Glomerular visceral epithelial cell (primary cell): ENCODE measurements around the gene TMEM182.
A peak's percentile ranks its signal among the peaks of the same experiment; 100 is the strongest.

Source experiments
- DNase-seq: peaks from one replicate; pipeline ENCODE4 v3.0.0-alpha.2; 2016; ENCODE audit errors: extremely low spot score

TMEM182 gene

GRCh38 chr2:102761763-102762162, at the start of gene TMEM182:
TMEM182 (plus strand) TSS chr2:102762031; CDS start chr2:102762218, 187 bp downstream.
- no peak for DNase-seq

GRCh38 chr2:102717308-102718018, 44.4 kb upstream of the TMEM182 start:
- no peak for DNase-seq

- DNase-seq: no peak
These were observed 43.2 kb upstream of the TMEM182 start for GRCh38 chr2:102718387-102719316.

- no peak for DNase-seq
These were observed 37.8 kb upstream of the TMEM182 start for GRCh38 chr2:102724016-102724490.

- no peak for DNase-seq
These were observed 37.3 kb upstream of the TMEM182 start for GRCh38 chr2:102724553-102724952.

GRCh38 chr2:102726128-102727087, 35.4 kb upstream of the TMEM182 start:
- no peak for DNase-seq

- peak; percentile 39 for DNase-seq
These were observed 26.3 kb upstream of the TMEM182 start for GRCh38 chr2:102735416-102736109.

GRCh38 chr2:102736110-102736409, 25.8 kb upstream of the TMEM182 start:
- no peak for DNase-seq

- peak; percentile 83 for DNase-seq
These were observed 25.1 kb upstream of the TMEM182 start for GRCh38 chr2:102736410-102737409.

GRCh38 chr2:102737431-102737830, 24.4 kb upstream of the TMEM182 start:
- DNase-seq: no peak

- DNase-seq: no peak
These were observed 18.6 kb upstream of the TMEM182 start for GRCh38 chr2:102743259-102743658.

- no peak for DNase-seq
These were observed 13.7 kb upstream of the TMEM182 start for GRCh38 chr2:102748107-102748506.

GRCh38 chr2:102749938-102750337, 11.9 kb upstream of the TMEM182 start:
- DNase-seq: no peak

- peak; percentile 44 for DNase-seq
These were observed 8.2 kb upstream of the TMEM182 start for GRCh38 chr2:102753563-102754159.

GRCh38 chr2:102754456-102755145, 7.2 kb upstream of the TMEM182 start:
- DNase-seq: no peak

GRCh38 chr2:102755284-102755683, 6.5 kb upstream of the TMEM182 start:
- no peak for DNase-seq

GRCh38 chr2:102758439-102758838, 3.4 kb upstream of the TMEM182 start:
- DNase-seq: no peak

GRCh38 chr2:102764083-102764482, 2.3 kb downstream of the TMEM182 start:
- no peak for DNase-seq

GRCh38 chr2:102765061-102765460, 3.2 kb downstream of the TMEM182 start:
- no peak for DNase-seq
